Measurements from ENCODE around the gene MICALL2.

MICALL2 gene

DNA sequence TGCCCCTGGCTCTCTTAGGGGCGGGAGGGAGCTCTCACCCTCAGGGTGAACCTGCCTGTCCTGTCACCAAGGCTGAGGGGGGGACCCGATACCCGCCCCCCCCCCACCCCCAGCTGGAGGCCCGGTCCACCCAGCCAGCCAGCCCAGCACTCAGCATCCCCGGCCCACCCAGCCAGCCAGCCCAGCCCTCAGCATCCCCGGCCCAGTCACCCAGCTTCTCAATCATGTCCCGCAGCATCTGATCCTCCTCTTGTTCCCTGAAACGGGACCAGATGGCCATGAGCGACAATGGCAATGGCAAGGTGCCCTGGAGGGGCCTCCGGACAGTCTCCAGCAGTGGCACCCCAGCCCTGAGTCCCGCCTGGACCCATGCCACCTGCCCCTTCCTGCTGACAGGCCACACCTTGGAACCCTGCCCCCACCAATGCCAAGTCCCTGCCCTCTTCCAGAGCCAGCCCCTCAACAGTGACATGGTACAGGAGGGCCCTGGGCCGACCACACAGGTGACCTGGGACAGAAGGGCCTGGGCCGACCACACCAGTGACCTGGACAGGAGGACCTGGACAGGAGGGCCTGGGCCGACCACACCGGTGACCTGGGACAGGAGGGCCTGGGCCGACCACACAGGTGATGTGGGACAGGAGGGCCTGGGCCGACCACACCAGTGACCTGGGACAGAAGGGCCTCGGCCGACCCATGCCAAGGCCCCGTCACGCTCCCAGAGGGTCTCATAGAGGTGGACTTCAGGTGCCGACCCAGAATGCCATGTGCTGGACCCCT, 24.2 kb downstream of the MICALL2 start:
- no peak for DNase-seq (ENCODE audit: low spot score)
- FAIRE-seq: peak; percentile 56

DNA sequence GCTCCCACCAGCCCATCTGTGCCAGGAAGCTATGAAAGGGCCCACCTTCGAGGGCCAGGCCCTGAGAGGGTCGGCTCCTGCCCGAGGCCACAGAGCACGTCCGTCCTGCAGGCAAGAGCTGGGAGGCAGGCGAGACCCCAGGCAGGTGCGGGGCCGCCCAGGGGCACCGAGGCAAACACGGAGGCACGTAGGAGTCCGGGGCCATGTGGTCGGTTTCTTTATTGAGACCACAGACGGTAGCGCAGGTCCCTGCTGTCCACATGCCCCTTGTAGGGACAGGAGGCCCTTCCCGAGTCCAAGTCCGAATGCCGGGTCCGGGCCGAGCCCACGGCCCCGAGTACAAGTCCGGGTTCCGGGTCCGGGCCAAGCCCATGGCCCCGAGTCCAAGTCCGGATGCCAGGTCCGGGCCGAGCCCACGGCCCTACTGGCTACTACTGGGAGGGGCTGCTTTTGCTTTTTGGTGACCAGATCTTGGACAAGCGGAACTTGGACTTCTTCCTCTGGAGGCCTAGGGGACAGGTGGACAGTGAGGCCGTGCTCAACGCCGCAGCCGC, 25.0 kb downstream of the MICALL2 start:
- DNase-seq (ENCODE audit: low spot score): no peak
- peak; percentile 35 for FAIRE-seq

DNA sequence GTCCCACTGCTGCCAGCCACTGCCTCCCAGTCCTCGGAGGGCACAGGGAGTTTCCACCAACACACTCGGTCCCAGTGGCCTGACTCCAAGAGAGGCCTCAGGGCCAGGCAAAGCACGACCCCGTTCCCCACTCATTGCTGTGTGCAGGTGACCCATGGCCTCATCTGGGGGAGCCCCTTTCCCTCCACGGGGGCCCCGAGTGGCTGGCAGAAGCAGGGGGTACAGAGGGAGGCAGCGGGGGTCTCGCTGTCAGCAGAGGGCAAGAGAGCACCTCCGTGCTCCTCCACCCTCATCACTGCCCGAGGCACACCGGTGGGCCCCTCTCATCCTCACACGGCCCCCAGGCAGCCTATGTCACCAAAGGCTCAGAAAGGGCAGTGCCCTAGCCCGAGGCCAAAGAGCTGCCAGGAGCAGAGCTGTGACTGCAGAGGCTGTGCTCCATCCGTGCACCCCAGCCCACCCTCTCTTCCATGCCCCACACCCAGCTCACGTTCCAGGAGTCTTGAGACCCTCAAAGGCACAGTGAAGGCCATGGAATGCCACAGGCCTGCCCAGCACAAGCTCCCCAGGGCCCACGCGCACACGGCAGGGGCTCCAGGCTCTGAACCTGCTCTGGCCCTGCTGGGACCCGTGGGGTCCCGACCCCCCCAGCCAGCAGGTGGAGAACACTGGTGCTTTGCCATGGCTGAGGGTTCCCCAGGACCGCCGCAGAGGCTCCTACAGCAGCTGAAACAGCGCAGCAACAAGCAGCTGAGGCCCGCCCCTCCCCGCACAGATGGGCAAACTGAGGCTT, 25.9 kb downstream of the MICALL2 start:
- DNase-seq (ENCODE audit: low spot score) (no peak), FAIRE-seq (peak; percentile 79)

DNA sequence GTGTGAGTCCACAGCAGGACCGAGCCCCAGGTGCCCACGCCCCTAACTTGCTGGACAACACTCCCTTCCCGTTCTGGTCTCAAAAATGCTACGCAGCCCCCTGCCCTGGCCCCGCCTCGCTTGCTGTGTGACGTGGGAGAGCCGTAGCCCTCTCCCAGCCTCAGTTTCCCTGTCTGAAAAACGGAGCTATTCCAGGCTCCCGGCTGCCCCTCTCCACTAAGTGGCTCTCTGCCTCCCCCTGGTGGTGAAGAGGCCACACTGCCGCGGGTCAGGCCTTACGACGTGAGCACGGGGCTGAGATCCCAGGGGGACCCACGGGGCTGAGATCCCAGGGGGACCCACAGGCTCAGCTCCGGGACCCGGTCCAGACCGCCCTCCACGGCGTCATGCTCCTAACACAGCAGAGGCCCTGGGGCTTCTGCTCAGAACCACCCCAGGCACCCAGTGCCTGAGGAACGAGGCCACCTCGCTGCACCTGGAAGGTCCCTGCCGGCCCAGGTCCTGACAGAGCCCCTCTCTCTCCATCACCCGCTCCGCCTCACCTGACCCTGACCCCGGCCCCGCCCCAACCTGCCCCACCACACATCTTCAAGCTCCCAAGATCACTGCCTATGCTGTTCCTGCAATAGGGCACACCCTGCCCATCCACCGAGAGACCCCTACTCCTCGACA, 26.7 kb downstream of the MICALL2 start:
- FAIRE-seq: peak; percentile 98
- peak; percentile 87 for DNase-seq (ENCODE audit: low spot score)

DNA sequence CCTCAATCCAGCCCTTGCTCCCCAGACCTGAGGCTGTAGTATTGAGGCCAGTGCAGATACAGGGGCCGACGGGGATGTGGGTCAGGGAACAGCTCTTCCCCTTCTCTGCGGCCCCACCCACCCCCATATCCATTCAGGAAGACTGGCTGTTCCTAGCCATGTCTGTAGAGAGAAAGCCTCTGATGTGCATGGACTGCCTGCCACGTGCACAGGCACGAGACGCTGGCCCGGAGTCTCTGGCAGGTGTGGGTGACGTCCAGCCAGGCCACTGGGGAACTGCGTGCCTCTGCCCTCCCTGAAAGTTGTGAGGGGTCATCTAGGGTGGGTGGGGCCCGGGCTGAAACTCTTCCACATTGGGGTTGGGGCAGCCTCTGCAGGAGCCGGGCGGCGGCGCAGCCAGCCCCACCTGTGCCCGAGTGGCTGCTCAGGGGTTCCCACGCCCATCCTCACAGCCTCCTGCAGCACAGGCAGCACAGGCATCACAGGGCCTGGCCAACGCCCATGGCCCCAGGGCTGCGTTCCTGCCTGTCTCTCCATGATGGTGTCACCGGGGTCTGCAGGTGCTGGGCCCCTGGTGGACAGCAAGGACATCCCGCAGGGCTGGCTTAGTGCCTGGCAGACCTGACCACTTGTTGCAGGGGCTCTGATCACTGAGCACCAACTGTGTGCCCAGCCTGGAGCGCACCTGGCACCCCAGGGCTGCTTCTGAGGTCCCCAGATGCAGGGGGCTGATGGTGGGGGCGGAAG, 27.5 kb downstream of the MICALL2 start:
- FAIRE-seq: peak; percentile 40
- DNase-seq (ENCODE audit: low spot score): no peak

DNA sequence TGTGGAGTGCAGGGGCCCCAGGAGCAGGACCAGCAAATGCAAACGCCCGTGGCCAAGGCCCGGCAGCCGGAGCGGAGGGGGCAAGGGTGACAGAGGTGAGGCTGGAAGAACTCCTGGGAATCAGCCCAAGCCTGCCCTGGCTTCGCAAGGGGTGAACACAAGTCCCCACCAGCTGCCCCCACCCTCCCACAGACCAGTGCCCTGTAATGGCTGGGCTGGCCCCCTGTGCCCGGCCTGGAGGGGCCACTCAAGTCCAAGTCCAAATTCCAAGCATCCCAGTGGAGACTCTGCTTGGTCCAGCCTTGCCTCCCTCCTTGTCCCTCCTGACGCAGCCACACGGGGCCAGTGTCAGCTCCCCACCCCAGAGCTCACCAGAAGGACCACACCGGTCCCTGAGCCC, 28.0 kb downstream of the MICALL2 start:
- FAIRE-seq (no peak), DNase-seq (ENCODE audit: low spot score) (no peak)

DNA sequence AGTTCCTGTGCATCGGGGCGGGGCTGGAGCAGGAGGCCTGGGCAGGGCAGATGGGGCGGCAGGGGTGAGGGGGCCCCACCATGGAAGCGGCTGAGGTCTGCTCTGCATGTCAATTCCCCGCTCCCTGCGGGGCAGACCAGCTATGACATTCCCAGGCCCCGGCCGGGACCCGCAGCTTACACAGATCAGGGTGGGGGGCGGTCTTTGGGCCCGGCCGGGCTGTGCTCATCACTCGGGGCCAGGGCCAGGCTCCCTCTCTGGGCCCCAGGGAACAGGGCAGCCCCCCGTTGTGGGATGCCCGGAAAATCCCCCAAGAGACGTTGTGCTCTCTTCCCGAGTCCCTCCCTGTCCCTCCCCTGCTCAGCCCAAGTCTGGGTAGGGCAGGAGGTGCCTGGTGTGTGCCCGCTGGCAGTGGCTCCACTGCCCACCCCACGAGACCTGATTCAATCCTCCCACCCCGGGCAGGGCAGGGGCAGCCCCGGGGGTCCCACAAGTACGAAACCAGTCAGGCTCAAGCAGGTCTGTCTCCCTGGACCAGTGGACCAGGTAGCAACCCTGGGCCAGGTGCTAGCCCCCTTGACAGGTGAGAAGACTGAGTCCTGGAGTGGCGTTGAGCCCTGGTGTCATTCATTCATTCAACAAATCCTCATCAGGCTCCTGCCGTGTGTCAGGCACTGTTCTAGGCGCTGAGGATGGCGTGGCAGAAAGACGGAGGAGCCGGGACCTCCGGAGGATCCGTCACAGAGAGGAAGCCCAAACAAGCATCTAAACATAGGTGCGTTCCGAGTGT, 29.0 kb downstream of the MICALL2 start:
- no peak for FAIRE-seq
- no peak for DNase-seq (ENCODE audit: low spot score)

DNA sequence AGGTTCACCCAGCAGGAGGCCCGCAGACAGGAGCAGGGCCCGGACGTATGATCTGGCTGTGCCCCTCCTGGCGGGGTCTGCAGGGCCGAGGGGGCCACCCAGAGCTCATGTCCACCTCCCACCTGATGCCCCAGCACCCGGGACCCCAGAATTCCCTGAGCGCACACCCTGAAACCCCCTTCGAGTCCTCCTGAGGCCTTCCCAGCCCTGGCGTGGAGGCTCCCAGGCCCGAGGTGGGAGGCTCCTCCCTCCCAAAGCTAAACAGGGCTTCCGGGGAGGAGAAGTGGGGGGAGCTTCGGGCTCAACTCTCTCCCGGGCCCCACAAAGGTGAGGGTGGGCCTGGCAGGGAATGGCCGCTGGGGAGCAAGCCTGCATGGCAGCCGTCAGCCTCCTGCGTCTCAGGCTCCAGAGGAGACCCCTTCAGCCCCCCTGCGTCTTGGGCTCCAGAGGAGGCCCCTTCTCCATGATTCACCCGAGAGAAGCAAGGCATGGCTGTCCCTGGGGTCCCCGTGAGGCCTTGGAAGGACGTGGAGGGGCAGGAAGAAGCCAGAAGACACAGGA, 30.2 kb downstream of the MICALL2 start:
- DNase-seq (ENCODE audit: low spot score) (no peak), FAIRE-seq (peak; percentile 84)

DNA sequence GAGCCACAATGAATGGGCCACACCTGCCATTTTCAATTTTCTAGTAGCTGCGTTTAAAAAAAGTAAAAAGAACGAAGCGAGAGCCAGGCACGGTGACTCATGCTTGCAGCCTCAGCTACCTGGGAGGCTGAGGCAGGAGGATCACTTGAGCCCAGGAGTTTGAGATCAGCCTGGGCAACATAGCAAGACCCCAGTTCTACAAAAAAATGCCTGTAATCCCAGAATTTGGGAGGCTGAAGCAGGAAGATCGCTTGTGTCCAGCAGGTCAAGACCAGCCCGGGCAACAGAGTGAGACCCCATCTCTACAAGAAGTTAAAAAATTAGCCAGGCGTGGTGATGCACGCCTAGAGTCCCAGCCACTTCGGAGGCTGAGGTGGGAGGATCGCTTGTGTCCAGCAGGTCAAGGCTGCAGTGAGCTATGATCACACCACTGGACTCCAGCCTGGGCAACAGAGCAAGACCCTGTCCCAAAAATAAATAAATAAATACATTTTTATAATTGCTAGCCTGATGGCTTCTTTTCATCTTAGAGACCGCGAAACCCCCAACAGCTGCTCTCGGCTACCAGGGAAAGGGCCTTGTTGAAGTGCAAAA, 32.1 kb downstream of the MICALL2 start:
- peak; percentile 85 for FAIRE-seq
- DNase-seq (ENCODE audit: low spot score): no peak

DNA sequence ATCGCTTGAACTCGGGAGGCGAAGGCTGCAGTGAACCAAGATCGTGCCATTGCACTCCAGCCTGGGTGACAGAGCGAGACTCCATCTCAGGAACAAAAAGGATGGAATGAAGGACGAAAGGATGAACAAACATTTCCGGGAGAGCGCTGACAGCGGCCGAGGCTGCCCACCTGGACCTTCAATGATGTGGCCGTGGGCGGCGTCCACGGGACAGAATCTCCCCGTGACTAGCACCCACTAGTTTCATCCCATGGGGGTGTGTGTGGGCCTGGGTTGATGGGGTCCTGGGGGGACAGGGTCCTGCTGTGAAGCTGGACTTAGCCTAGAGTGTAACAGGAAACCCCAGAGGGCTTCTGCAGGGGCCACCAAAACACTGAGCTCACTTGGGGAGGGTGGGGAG, 32.8 kb downstream of the MICALL2 start:
- no peak for FAIRE-seq
- DNase-seq (ENCODE audit: low spot score): no peak

DNA sequence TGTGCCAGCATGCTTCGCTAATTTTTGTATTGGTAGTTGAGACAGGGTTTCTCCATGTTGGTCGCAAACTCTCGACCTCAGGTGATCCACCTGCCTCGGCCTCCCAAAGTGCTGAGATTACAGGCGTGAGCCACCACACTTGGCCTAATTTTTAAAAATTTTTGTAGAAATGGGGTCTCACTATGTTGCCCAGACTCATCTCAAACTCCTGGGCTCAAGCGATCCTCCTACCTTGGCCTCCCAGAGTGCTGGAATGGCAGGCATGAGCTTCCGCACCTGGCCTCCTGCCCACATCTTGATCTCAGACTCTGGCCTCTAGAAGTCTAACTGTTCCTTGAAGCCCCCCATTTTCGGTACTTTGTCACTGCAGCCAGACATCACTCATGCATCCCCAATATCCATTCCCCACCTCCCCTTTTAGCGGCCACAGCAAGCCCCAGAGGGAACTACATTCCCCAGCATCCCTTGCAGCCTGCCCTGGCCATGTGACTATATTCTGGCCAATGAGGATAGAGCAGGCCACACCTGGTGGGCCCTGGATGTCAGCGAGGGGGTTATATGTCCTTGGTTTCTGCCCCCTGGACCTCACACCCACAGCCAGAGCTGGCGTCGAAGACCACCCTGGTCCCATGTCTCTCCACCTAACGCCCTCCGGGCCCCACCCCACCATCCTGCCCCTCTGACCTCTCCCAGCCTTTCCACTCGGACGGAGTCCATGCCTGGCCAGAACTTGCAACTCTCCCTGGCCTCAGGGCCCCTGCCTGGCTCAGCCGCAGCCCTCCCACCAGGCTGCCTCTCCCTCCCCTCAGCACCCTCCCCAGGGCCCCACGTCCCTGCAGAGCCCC, 33.8 kb downstream of the MICALL2 start:
- DNase-seq (ENCODE audit: low spot score) (peak; percentile 81), FAIRE-seq (peak; percentile 98)

DNA sequence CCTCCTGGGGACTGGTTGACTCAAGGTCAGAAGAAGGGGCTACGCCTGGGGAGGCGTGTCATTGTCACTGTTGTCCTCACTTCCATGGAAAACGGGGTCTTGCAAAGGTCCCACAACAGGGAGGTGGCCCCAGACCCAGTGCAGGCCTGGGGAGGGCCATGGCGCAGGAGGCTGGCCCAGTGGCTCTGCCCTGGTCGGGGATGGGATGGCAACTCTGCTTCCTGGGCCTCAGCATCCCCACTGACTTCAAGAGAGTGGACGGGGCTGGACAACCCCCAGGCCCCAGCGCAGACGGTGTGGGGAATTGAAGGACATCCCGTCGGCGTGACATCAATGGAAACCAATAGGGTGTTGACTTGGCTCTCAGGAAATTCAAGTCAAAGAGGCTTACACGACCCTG, 35.2 kb downstream of the MICALL2 start:
- FAIRE-seq (no peak), DNase-seq (ENCODE audit: low spot score) (no peak)

DNA sequence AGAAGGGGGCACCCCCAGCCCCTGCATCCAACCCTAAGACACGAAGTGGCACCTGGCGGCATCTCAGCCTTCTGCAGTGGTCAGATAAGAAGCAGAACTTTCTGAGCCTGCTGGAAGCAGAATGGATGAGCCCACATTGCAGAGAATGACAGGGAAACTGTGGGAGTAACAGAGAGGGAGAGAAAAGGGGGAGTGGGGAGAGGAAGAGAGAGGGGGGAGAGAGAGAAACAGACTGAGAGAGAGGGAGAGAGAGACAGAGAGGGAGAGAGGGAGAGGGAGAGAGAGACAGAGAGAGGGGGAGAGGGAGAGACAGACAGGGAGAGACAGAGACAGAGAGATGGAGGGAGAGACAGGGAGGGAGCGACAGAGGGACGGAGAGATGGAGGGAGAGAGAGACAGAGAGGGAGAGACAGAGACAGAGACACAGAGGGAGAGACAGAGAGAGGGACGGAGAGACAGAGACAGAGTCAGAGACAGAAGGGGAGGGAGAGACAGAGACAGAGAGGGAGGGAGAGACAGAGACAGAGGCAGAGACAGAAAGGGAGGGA, 35.9 kb downstream of the MICALL2 start:
- DNase-seq (ENCODE audit: low spot score) (no peak), FAIRE-seq (no peak)

DNA sequence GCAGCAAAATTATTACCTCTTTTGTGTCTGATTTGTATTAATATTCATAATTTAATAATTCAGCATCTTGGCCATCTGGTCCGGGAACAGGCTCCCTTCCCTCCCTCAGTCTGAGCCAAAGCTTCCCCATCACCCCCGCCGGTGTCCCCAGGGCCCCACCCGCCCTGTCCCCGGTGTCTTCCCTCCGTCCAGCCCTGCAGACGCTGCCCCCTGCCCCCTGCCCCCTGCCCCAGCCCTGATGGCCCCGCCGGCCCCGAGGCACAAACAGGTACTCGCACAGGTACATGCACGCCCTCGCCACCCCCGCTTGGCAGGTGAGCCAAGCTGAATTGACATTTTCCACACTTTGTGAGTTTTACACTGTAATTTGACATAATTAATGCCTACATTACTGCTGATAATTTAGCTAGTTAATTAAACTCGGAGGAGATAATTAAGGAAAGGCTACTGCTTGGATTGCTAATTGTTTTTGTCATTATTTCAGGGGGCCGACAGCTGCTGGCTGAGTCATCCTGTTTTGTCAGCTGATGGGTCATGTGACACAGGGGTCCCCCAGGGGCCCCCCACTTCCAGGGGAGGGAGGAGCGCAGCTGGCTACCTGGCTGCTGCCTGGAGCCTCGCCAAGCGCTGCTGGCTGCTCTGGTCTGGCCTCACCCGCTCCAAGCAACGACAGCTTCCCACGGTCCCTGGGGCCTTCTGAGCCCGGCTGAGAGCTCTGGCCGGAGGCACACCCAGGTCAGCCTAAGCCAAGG, 36.6 kb downstream of the MICALL2 start:
- DNase-seq (ENCODE audit: low spot score): peak; percentile 65
- FAIRE-seq: peak; percentile 76

DNA sequence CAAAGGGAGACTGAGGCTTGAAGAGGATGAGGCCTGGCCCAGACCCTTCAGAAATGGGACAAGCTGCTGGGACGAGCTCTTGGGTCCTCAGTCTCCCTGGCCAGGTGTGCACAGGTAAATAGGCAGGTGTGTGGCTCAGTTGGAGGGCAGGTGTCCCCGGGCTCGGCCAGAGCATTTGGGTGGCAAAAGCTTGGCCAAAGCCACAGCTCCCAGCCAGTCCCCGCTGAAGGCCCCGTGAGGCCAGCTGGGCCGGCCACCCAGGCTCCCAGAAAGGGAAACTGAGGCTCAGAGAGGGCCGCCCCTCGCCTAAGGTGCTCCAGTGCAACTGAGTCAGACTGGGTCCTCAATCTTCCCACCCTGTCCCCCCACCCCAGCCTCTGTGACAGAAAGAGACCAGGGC, 37.3 kb downstream of the MICALL2 start:
- DNase-seq (ENCODE audit: low spot score): no peak
- FAIRE-seq: no peak

DNA sequence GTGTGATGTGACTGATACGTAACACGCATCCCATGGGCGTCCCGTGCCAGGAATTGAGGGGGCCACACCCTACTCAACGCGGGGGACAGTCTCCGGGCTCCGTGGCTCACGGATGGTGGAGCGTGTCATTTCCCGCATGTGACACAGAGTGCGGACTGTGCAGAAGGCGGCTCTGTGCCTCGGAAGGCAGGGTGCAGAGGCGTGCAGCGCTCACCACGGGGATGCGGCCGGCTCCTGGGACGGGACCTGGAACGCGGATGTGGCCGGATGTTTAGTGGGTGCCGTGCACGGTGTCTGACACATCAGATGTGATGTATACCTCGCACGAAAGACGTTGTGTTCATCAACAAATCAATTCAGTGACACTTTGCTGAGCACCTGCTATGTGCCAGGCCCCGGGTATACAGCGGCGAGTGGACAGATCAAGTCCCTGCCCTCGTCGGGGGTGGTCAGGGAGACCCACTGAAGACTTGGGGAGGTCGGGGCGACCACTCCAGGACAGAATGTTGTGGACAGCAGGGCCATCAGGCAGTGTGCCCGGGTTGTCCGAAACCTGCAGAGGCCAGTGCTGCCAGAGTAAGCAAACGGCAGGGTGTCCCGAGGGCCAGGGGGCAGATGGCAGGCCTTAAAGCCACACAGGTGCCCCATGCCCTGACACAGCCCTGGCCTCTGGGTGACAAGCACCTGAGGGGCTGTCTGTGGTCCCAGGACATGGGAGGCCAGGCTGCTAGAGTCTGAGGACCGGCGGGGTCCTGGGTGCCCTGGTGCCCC, 38.1 kb downstream of the MICALL2 start:
- FAIRE-seq (peak; percentile 95), DNase-seq (ENCODE audit: low spot score) (no peak)

DNA sequence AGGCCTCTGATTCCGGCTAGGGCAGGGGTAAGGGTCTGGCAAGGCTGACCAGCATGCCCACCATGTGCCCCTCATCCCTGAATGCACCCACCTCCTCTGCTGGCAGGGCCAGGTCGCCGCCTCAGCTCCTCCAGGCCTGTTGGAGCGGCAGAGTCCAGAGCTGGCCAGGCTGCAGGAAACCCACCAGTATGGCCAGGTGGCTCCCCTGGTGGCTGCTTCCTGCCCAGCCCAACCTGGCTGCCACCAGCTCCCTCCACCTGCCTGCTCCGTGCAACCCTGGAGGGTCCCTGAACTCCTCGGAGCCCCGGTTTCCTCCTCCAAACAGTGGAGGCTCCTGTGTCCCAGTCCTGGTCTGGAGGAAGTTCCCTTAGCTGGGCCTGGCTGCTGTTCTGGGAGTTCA, 39.6 kb downstream of the MICALL2 start:
- DNase-seq (ENCODE audit: low spot score) (no peak), FAIRE-seq (no peak)

All from urothelium cell line (cell line).